ENCODE measurements around the gene PNMT. TPM values are rescaled to one million over a fixed set of nuclear protein-coding genes. Genes with fewer than 3 reads are reported as not detected.

Gene PNMT
- total RNA-seq, 4 donors from 2014 or later, result 0.53 to 1.6 (median 1.1) TPM

DNA sequence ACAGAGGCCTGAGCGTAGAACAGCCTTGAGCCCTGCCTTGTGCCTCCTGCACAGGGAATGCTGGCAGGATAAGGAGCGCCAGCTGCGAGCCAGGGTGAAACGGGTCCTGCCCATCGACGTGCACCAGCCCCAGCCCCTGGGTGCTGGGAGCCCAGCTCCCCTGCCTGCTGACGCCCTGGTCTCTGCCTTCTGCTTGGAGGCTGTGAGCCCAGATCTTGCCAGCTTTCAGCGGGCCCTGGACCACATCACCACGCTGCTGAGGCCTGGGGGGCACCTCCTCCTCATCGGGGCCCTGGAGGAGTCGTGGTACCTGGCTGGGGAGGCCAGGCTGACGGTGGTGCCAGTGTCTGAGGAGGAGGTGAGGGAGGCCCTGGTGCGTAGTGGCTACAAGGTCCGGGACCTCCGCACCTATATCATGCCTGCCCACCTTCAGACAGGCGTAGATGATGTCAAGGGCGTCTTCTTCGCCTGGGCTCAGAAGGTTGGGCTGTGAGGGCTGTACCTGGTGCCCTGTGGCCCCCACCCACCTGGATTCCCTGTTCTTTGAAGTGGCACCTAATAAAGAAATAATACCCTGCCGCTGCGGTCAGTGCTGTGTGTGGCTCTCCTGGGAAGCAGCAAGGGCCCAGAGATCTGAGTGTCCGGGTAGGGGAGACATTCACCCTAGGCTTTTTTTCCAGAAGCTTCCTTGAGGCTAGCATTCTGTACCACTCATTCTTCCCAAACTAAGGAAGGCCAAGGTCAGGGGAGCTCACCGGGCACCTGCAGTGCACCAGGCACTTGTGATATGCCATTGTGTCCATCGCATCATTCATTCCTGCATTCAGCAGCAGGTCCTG is 1.9 kb downstream of the PNMT start:
- H3K36me3 ChIP-seq, result no peaks in the 10 kb centered on the region
- H3K27me3 ChIP-seq, result peaks cover 53% of the 10 kb centered on the region
- no peaks in the 10 kb centered on the region for H3K9me3 ChIP-seq
- DNase-seq (ENCODE audit: low spot score in 2 of 2), result peak in 1 of 2 donors; percentile 51
- H3K27ac ChIP-seq, result no peak overlapping the region
- peaks cover 60% of the 10 kb centered on the region for H3K4me1 ChIP-seq
- 78% methylated on average over 9 of the region's 23 CpGs for WGBS
- no peak overlapping the region for H3K4me3 ChIP-seq
- no peak for TF ChIP-seq POLR2A (IDR thresholded peaks at IDR 0.05)
- no peak for TF ChIP-seq EP300 (IDR thresholded peaks at IDR 0.05)
- TF ChIP-seq CTCF (IDR thresholded peaks at IDR 0.05), result no peak
- TF ChIP-seq POLR2AphosphoS5 (IDR thresholded peaks at IDR 0.05), result no peak

DNA sequence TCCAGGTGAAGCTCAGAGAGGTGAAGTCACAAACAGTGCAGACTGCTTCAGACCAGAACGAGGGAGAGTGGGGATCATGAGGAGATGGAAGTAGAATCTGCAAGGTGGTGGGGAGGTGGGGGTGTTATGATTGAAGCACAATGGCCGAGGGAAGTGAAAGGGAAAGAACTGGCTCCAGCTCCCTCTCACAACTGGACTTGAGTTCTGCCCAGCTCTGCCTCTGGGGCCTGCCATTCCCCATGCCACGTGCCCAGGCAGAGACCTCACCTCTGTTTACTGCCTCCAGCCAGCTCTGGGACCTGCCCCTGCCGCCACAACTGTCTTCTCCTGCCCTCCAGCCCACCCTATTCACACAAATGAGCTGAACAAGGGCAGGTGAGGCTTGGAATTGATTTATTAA is 2.5 kb downstream of the PNMT start:
- Histone ChIP-seq H3K9me3 (no peaks in the 10 kb centered on the region), H3K4me3 (no peak overlapping the region), H3K4me1 (peaks cover 60% of the 10 kb centered on the region), H3K27me3 (peaks cover 46% of the 10 kb centered on the region), H3K27ac (no peak overlapping the region), H3K36me3 (no peaks in the 10 kb centered on the region)
- DNase-seq (ENCODE audit: low spot score in 2 of 2), result no peak
- 58% methylated on average over 4 of the region's 4 CpGs for WGBS
- TF ChIP-seq POLR2AphosphoS5 (IDR thresholded peaks at IDR 0.05) (no peak), POLR2A (IDR thresholded peaks at IDR 0.05) (no peak), CTCF (IDR thresholded peaks at IDR 0.05) (no peak), EP300 (IDR thresholded peaks at IDR 0.05) (no peak)

GRCh38 chr17:39671651-39672521 is 3.6 kb downstream of the PNMT start:
- Histone ChIP-seq H3K9me3 (no peaks in the 10 kb centered on the region), H3K36me3 (no peaks in the 10 kb centered on the region), H3K4me3 (no peak overlapping the region), H3K27me3 (peaks cover 35% of the 10 kb centered on the region), H3K27ac (no peak overlapping the region), H3K4me1 (peaks cover 58% of the 10 kb centered on the region)
- peak in 1 of 2 donors; percentile 61 for DNase-seq (ENCODE audit: low spot score in 2 of 2)
- no peak for TF ChIP-seq POLR2AphosphoS5 (IDR thresholded peaks at IDR 0.05)
- TF ChIP-seq EP300 (IDR thresholded peaks at IDR 0.05), result no peak
- TF ChIP-seq CTCF (IDR thresholded peaks at IDR 0.05), result peak in 1 of 2 donors; percentile 19
- WGBS, result 36% methylated on average over 17 of the region's 19 CpGs

GRCh38 chr17:39672522-39673334 is 4.5 kb downstream of the PNMT start:
- DNase-seq (ENCODE audit: low spot score in 2 of 2), result peak in 1 of 2 donors; percentile 48
- no peak overlapping the region for H3K27ac ChIP-seq
- no peak overlapping the region for H3K4me3 ChIP-seq
- 84% methylated on average over 15 of the region's 15 CpGs for WGBS
- peaks cover 27% of the 10 kb centered on the region for H3K27me3 ChIP-seq
- no peaks in the 10 kb centered on the region for H3K36me3 ChIP-seq
- TF ChIP-seq POLR2AphosphoS5 (IDR thresholded peaks at IDR 0.05), result no peak
- TF ChIP-seq POLR2A (IDR thresholded peaks at IDR 0.05), result no peak
- no peak for TF ChIP-seq EP300 (IDR thresholded peaks at IDR 0.05)
- TF ChIP-seq CTCF (IDR thresholded peaks at IDR 0.05), result no peak
- no peaks in the 10 kb centered on the region for H3K9me3 ChIP-seq
- peaks cover 50% of the 10 kb centered on the region for H3K4me1 ChIP-seq
